HCT116 (cell line): ENCODE results near the gene TBCC. TPM values are rescaled to one million over a fixed set of nuclear protein-coding genes. Genes with fewer than 3 reads are reported as not detected.
A peak's percentile ranks its signal among the peaks of the same experiment; 100 is the strongest.

ENCODE experiments used
- ATAC-seq: fragments of 200-7000 bp; cut with Tn5 transposase; 2 replicates; pipeline ENCODE4 v1.9.1; 2020; ENCODE audit warnings: mild to moderate bottlenecking, moderate library complexity
- BruUV-seq: library from RNA; stranded (reverse); fragments of 400-500 nt; replicated peaks from 2 replicates; lab custom pipeline; 2021; lab: Mats Ljungman, UMichigan
- CTCF ChIA-PET: fragments of 300-600 bp; sonication (Branson Sonifier 250); formaldehyde crosslinking; loops from one replicate; lab custom pipeline; 2021; ENCODE audit warnings: antibody characterized with exemption; lab: Charles Lee
- POLR2A ChIA-PET: fragments of 300-600, 350-600 bp; sonication (Branson Sonifier 250); formaldehyde crosslinking; loops from one replicate; lab custom pipeline; 2021; ENCODE audit warnings: antibody characterized with exemption; lab: Charles Lee
- RAD21 ChIA-PET, 2 experiments: fragments of 300-600 bp; sonication (Branson Sonifier 250); formaldehyde crosslinking; loops; one replicate each; lab custom pipeline; 2023; ENCODE audit warnings: low total read pairs in 2 of 2; ENCODE audit not compliant: uncharacterized antibody in 2 of 2, unreplicated experiment in 2 of 2, low non-redundant PET in 1 of 2; lab: Charles Lee
- DNase-seq: peaks from one replicate; pipeline ENCODE4 v3.0.0-alpha.2; 2010; ENCODE audit warnings: low read depth, low spot score
- H2AFZ ChIP-seq: fragments of 200-600 bp; shearing (Covaris generic), sonication (generic); 2 replicates; pipeline ENCODE4 v1.6.1; 2017; ENCODE audit warnings: low read depth, mixed run types, mixed read lengths, antibody characterized with exemption, low read length; ENCODE audit not compliant: poor library complexity, severe bottlenecking
- H3K27ac ChIP-seq: 2 replicates; pipeline ENCODE4 v1.5.1; 2012; ENCODE audit warnings: low read depth, low read length
- H3K27me3 ChIP-seq: fragments of 200-600 bp; sonication (generic); 2 replicates; pipeline ENCODE4 v1.6.1; 2016; ENCODE audit warnings: mixed run types, low read length, mixed read lengths; ENCODE audit not compliant: insufficient read depth
- H3K36me3 ChIP-seq, 2 experiments: fragments of 200-500 bp in 1 of 2; fragments of 200-600 bp in 1 of 2; sonication (Bioruptor generic) in 1 of 2; sonication (generic) in 1 of 2; 2 replicates each; pipeline versions ENCODE4 v1.5.1 to v1.6.1; 2014 to 2016; ENCODE audit warnings: low read length in 2 of 2, inconsistent platforms in 1 of 2, mixed read lengths in 1 of 2, mixed run types in 1 of 2; ENCODE audit not compliant: insufficient read depth in 2 of 2, control insufficient read depth in 1 of 2
- H3K4me1 ChIP-seq, 2 experiments: fragments of 200-600 bp in 1 of 2; sonication (generic) in 1 of 2; 2 replicates each; pipeline versions ENCODE4 v1.5.1 to v1.6.1; 2012 to 2017; ENCODE audit warnings: low read length in 2 of 2, inconsistent platforms in 1 of 2, mild to moderate bottlenecking in 1 of 2, mixed read lengths in 1 of 2, mixed run types in 1 of 2, moderate library complexity in 1 of 2; ENCODE audit not compliant: insufficient read depth in 2 of 2, control insufficient read depth in 1 of 2
- H3K4me2 ChIP-seq: fragments of 200-600 bp; sonication (generic); 2 replicates; pipeline ENCODE4 v1.6.1; 2017; ENCODE audit warnings: mixed run types, low read length, mixed read lengths
- H3K4me3 ChIP-seq, 2 experiments: fragments of 200-600 bp in 1 of 2; sonication (generic) in 1 of 2; replicated peaks in 1 of 2; 2 replicates each; pipeline ENCODE4 v1.5.1; 2011 to 2016; ENCODE audit warnings: low read length in 2 of 2, control low read depth in 1 of 2, low read depth in 1 of 2, mild to moderate bottlenecking in 1 of 2, mixed read lengths in 1 of 2, mixed run types in 1 of 2
- H3K79me2 ChIP-seq: fragments of 200-600 bp; sonication (generic); 2 replicates; pipeline ENCODE4 v1.6.1; 2017; ENCODE audit warnings: mild to moderate bottlenecking, mixed run types, low read length, moderate library complexity, mixed read lengths; ENCODE audit not compliant: insufficient read depth
- H3K9ac ChIP-seq: fragments of 200-600 bp; sonication (generic); 2 replicates; pipeline ENCODE4 v1.6.1; 2016; ENCODE audit warnings: low read length, mixed read lengths
- H3K9me2 ChIP-seq: fragments of 200-600 bp; sonication (generic), shearing (Covaris generic); 2 replicates; pipeline ENCODE4 v1.6.1; 2017; ENCODE audit warnings: mixed run types, mild to moderate bottlenecking, moderate library complexity; ENCODE audit not compliant: insufficient read depth
- H3K9me3 ChIP-seq, 2 experiments: fragments of 200-500 bp in 1 of 2; fragments of 200-600 bp in 1 of 2; sonication (Bioruptor generic) in 1 of 2; sonication (generic) in 1 of 2; 2 replicates each; pipeline ENCODE4 v1.6.1; 2014 to 2017; ENCODE audit warnings: low read length in 2 of 2, mixed read lengths in 2 of 2, inconsistent platforms in 1 of 2, low read depth in 1 of 2, mild to moderate bottlenecking in 1 of 2, mixed run types in 1 of 2, moderate library complexity in 1 of 2; ENCODE audit not compliant: control insufficient read depth in 1 of 2, insufficient read depth in 1 of 2
- H4K20me1 ChIP-seq: fragments of 200-600 bp; sonication (generic), shearing (Covaris generic); 2 replicates; pipeline ENCODE4 v1.6.1; 2017; ENCODE audit warnings: mixed run types, mild to moderate bottlenecking, moderate library complexity; ENCODE audit not compliant: insufficient read depth
- CBX3 ChIP-seq: IDR thresholded peaks from 2 replicates; pipeline ENCODE4 v1.6.1; 2012; ENCODE audit warnings: low read depth
- CTCF ChIP-seq, 3 experiments: fragments of 200-600 bp in 1 of 3; sonication (generic) in 1 of 3; IDR thresholded peaks in 2 of 3; conservative IDR thresholded peaks in 1 of 3; 2 replicates each; pipeline ENCODE4 v1.5.1; 2012 to 2017; ENCODE audit warnings: low read depth in 2 of 3, low read length in 2 of 3, antibody characterized with exemption in 1 of 3, borderline replicate concordance in 1 of 3, control low read depth in 1 of 3, mild to moderate bottlenecking in 1 of 3, mixed read lengths in 1 of 3, mixed run types in 1 of 3, moderate library complexity in 1 of 3; ENCODE audit not compliant: insufficient read depth in 1 of 3
- EGR1 ChIP-seq: IDR thresholded peaks from 2 replicates; pipeline ENCODE4 v1.6.1; 2012; ENCODE audit warnings: low read depth
- POLR2A ChIP-seq: IDR thresholded peaks from 2 replicates; pipeline ENCODE4 v1.7.0; 2011; ENCODE audit warnings: borderline replicate concordance; ENCODE audit not compliant: insufficient read depth, insufficient read length; ENCODE audit errors: extremely low read depth
- RAD21 ChIP-seq: IDR thresholded peaks from 2 replicates; pipeline ENCODE4 v1.6.1; 2012; ENCODE audit warnings: low read depth, mild to moderate bottlenecking
- SRF ChIP-seq: IDR thresholded peaks from 2 replicates; pipeline ENCODE4 v1.6.1; 2012; ENCODE audit warnings: low read depth
- TCF7L2 ChIP-seq: IDR thresholded peaks from 2 replicates; pipeline ENCODE4 v1.7.0; 2011; ENCODE audit warnings: borderline replicate concordance, inconsistent platforms; ENCODE audit not compliant: insufficient read depth, insufficient read length; ENCODE audit errors: extremely low read depth
- YY1 ChIP-seq: IDR thresholded peaks from 2 replicates; pipeline ENCODE4 v1.6.1; 2011; ENCODE audit warnings: low read length, low read depth, moderate library complexity, mild to moderate bottlenecking; ENCODE audit not compliant: insufficient replicate concordance; ENCODE audit errors: extremely low read depth
- ZNF274 ChIP-seq: fragments of 200-500 bp; sonication (Bioruptor generic); IDR thresholded peaks from 2 replicates; pipeline ENCODE4 v1.6.1; 2014; ENCODE audit warnings: mild to moderate bottlenecking, low read depth, low read length, inconsistent platforms
- intact Hi-C: fragments of 100-400 bp; cut with micrococcal nuclease; formaldehyde crosslinking; loops from 2 replicates; pipeline ENCODE4 v1.10.0; 2022
- total RNA-seq: library from RNA; stranded (reverse); gene quantifications from one replicate; pipeline ENCODE4 v1.2.1, GENCODE V29; 2021; ENCODE audit not compliant: unreplicated experiment
- TF ChIP-seq, protein P1 (sequence below): IDR thresholded peaks from 2 replicates; pipeline ENCODE4 v1.6.1; 2012

TBCC gene
- total RNA-seq, 1 experiment from 2014 or later: 17.1 TPM

- DNase-seq (no peak), ATAC-seq (no peak)
- Histone ChIP-seq H3K27ac (peak overlapping the region; percentile 100; the same call in 1 of the 2 replicates), H3K9me3 (no peaks in the 10 kb centered on the region), H3K79me2 (peaks cover 31% of the 10 kb centered on the region), H3K9me2 (no peaks in the 10 kb centered on the region), H3K4me1 (peaks cover 26 to 61% of the 10 kb centered on the region in 2 experiments), H2AFZ (no peak overlapping the region), H3K4me2 (peak overlapping the region; percentile 75), H3K36me3 (no peaks in the 10 kb centered on the region), H3K4me3 (peak overlapping the region; percentile 30 to 51), H3K27me3 (no peaks in the 10 kb centered on the region), H4K20me1 (no peaks in the 10 kb centered on the region), H3K9ac (peak overlapping the region; percentile 95)
- ChIA-PET POLR2A (interaction anchor here (1.0 to 4.0 kb wide), 6 partner anchors 8 to 555 kb away, joined by 3 to 22 read pairs (median 4); partner anchors contain the start of genes RPL7L1 and TBCC), CTCF (no interaction called here), RAD21 (no interaction called here)
- intact Hi-C loops: no loop called here
- TF ChIP-seq CBX3: no peak
- TF ChIP-seq ZNF274: no peak
- TF ChIP-seq RAD21: no peak
- TF ChIP-seq CTCF (IDR thresholded peaks at IDR 0.05 in 2 of 3, conservative IDR thresholded peaks at IDR 0.05 in 1 of 3; ENCODE audit: borderline replicate concordance in 1 of 3, insufficient read depth in 1 of 3, low read depth in 2 of 3, low read length in 2 of 3): no peak
- no peak for TF ChIP-seq YY1
- TF ChIP-seq, protein P1, sequence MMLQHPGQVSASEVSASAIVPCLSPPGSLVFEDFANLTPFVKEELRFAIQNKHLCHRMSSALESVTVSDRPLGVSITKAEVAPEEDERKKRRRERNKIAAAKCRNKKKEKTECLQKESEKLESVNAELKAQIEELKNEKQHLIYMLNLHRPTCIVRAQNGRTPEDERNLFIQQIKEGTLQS: no peak
- TF ChIP-seq SRF: no peak
- TF ChIP-seq POLR2A: no peak
- TF ChIP-seq EGR1: no peak
- no peak for TF ChIP-seq TCF7L2
- BruUV-seq: no TSS peak
These were observed 35.6 kb upstream of the TBCC start for GRCh38 chr6:42781546-42781795.
